Measurements from ENCODE around the gene ZFP92.

Gene ZFP92

DNA sequence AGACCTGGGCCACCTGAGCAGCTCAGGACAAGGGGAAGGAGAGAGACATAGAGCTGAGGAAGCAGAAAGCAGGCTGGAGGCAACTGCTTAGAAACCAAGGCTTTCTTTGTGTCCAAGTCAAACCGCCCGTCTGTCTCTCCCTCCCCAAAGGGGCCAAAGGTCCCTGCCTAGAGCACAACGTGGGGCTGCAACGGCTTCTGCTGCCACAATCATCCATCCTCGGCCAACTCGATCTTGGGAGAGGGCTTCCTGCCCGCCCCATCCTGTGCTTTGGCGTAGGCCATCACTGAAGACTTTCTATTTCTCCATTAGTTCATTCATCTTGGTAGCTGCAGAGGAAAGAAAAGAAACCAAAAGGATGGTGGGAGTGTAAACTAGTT lies 36.3 kb downstream of the ZFP92 start:
- TF ChIP-seq PAX5 (IDR thresholded peaks at IDR 0.05; ENCODE audit: insufficient read depth, low read length, severe bottlenecking), result no peak
- TF ChIP-seq TAF1 (IDR thresholded peaks at IDR 0.05; ENCODE audit: low read depth, low read length), result no peak
- no peak for TF ChIP-seq SPI1 (IDR thresholded peaks at IDR 0.05; ENCODE audit: low read depth, low read length)
- no peak for TF ChIP-seq POLR2AphosphoS5 (IDR thresholded peaks at IDR 0.05; ENCODE audit: low read depth, low read length)
- TF ChIP-seq POU2F2 (IDR thresholded peaks at IDR 0.05; ENCODE audit: low read depth, low read length), result no peak
- no peak for TF ChIP-seq POLR2A (IDR thresholded peaks at IDR 0.05; ENCODE audit: low read depth, low read length)
- DNase-seq (ENCODE audit: insufficient read length, low spot score) (no peak), FAIRE-seq (no peak)

DNA sequence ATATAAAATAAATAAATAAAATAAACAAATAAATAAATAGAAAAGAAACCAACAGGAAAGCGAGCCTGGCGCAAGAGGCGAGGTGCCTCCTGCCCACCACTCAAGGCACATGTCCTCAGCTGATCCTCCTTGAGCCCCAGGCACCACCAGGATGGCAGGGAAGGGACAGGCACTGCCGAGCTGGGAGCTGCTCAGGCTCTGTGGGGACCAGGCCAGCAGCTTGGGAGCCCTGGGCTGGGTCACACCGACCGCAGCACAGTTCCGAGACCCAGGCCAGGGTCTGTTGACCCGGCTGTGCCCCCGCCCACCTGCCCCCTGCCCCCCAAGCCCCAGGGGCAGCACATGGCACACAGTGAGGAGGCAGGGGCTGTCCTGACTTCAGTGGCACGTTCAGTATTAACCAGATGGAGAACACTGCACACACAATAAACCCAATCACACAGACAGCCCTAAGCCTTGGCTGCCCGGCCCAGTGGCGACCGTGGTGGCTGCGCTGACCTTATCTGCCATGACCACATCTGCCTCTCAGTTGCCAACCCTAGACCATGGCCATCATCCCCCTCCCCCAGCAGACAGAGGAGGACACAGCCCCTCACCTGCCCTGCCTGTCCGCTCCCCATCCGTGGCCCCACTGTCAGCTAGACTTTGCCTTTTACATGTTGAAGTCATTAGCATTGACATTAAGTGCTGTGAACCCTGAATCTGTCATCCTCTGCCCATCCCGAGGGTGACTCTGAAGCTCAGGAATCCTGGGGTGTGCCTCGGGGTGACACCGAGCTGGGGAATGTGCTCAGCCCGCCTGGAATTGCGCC lies 37.5 kb downstream of the ZFP92 start:
- DNase-seq (ENCODE audit: insufficient read length, low spot score) (no peak), FAIRE-seq (no peak)
- no peak for TF ChIP-seq POLR2A (IDR thresholded peaks at IDR 0.05; ENCODE audit: low read depth, low read length)
- no peak for TF ChIP-seq POU2F2 (IDR thresholded peaks at IDR 0.05; ENCODE audit: low read depth, low read length)
- no peak for TF ChIP-seq TAF1 (IDR thresholded peaks at IDR 0.05; ENCODE audit: low read depth, low read length)
- TF ChIP-seq POLR2AphosphoS5 (IDR thresholded peaks at IDR 0.05; ENCODE audit: low read depth, low read length), result no peak
- no peak for TF ChIP-seq SPI1 (IDR thresholded peaks at IDR 0.05; ENCODE audit: low read depth, low read length)
- no peak for TF ChIP-seq PAX5 (IDR thresholded peaks at IDR 0.05; ENCODE audit: insufficient read depth, low read length, severe bottlenecking)

DNA sequence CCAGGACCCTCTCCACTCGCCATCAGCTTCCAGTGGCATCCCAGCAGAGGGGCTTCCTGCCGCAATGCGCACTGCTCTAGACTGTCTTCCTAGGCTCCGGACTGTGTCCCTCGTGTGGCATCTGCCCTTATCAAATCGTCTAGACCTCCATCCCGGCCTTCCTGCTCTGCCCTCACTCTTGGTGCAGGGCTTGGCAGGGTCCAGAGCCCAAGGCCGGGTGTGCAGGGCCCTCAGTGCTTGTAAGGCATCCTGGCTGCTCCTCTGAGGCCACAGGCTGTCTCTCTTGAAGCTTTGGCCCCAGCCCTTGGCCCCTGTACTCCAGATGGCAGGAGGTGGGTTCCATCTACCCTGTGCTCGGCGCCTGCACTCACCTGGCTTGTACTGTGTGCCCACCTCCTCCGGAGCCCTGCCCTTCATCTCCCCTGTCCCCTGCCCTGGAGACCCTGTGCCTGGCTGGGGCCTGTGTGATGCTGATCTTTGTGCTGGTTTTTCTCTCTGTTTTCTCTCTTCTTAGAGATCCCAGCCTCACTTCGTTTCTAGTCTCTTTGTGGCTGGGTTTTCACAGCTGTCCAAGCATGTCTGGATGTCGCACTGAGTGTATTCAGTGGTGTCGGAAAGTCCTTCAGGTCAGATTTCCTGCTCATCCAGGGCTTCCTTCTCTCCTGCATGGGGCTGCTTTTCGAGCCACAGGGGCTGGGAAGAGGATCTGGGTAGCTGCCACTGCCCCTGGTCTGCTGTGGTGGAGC lies 38.3 kb downstream of the ZFP92 start:
- DNase-seq (ENCODE audit: insufficient read length, low spot score) (no peak), FAIRE-seq (no peak)
- TF ChIP-seq POLR2AphosphoS5 (IDR thresholded peaks at IDR 0.05; ENCODE audit: low read depth, low read length) (no peak), SPI1 (IDR thresholded peaks at IDR 0.05; ENCODE audit: low read depth, low read length) (no peak), TAF1 (IDR thresholded peaks at IDR 0.05; ENCODE audit: low read depth, low read length) (no peak), PAX5 (IDR thresholded peaks at IDR 0.05; ENCODE audit: insufficient read depth, low read length, severe bottlenecking) (no peak), POLR2A (IDR thresholded peaks at IDR 0.05; ENCODE audit: low read depth, low read length) (no peak), POU2F2 (IDR thresholded peaks at IDR 0.05; ENCODE audit: low read depth, low read length) (no peak)

DNA sequence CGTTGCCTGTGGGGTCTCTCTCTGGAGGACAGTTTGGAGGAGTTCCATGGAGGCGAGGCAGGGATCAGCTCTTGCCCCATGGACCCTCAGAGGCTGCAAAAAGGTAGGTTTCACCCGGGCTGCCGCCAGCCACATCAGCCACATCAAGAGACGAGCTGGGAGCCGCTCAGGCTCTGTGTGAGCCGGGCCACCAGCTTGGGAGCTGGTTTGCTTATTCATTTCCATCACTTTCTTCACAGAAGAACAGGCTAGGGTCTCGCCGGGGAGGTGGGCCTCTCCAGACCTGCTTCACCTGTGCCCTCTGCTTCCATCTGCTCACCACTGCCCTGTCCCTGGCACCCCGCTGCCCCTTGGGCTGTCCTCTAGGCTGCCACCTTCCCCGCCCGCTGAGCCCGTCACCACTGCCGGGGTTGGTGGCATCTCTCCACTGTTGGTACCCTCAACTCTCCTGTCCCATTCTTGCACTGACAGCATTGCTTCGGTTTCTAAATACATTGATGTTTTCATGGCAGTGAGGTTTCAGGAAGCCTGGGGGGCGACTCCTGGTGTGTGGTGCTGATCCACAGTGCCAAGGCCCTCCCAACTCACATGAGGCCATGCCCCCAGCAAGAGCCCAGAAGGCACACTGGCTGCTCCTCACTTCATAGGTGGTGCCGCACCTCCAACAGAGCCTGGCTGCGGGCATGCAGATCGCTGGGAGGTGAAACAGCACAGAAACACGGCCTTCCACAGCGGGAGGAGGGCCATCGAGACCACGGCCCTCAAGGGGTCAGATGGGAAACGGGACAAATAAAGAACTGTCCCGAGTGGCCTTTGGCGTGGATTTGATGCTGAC lies 39.1 kb downstream of the ZFP92 start:
- FAIRE-seq (no peak), DNase-seq (ENCODE audit: insufficient read length, low spot score) (no peak)
- TF ChIP-seq POLR2A (IDR thresholded peaks at IDR 0.05; ENCODE audit: low read depth, low read length), result no peak
- TF ChIP-seq POU2F2 (IDR thresholded peaks at IDR 0.05; ENCODE audit: low read depth, low read length), result no peak
- no peak for TF ChIP-seq SPI1 (IDR thresholded peaks at IDR 0.05; ENCODE audit: low read depth, low read length)
- no peak for TF ChIP-seq TAF1 (IDR thresholded peaks at IDR 0.05; ENCODE audit: low read depth, low read length)
- no peak for TF ChIP-seq POLR2AphosphoS5 (IDR thresholded peaks at IDR 0.05; ENCODE audit: low read depth, low read length)
- TF ChIP-seq PAX5 (IDR thresholded peaks at IDR 0.05; ENCODE audit: insufficient read depth, low read length, severe bottlenecking), result no peak

DNA sequence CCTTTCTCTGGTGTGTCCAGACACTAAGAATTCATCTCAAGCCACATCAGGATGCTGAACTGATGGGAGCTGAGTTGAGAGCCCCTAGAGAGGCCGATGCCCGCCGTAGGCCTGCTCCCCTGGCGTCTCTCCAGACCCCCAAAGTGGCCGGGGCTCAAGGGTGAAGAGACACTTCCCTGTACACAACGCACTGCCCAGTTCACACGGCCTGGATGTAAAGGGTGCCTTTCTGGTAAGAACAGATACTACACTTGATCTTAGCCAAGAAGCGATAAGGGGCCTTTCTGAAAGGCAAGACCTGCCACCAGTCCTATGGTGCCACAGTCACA lies 39.6 kb downstream of the ZFP92 start:
- FAIRE-seq (no peak), DNase-seq (ENCODE audit: insufficient read length, low spot score) (no peak)
- TF ChIP-seq PAX5 (IDR thresholded peaks at IDR 0.05; ENCODE audit: insufficient read depth, low read length, severe bottlenecking) (no peak), POLR2AphosphoS5 (IDR thresholded peaks at IDR 0.05; ENCODE audit: low read depth, low read length) (no peak), POU2F2 (IDR thresholded peaks at IDR 0.05; ENCODE audit: low read depth, low read length) (no peak), POLR2A (IDR thresholded peaks at IDR 0.05; ENCODE audit: low read depth, low read length) (no peak), TAF1 (IDR thresholded peaks at IDR 0.05; ENCODE audit: low read depth, low read length) (no peak), SPI1 (IDR thresholded peaks at IDR 0.05; ENCODE audit: low read depth, low read length) (no peak)

DNA sequence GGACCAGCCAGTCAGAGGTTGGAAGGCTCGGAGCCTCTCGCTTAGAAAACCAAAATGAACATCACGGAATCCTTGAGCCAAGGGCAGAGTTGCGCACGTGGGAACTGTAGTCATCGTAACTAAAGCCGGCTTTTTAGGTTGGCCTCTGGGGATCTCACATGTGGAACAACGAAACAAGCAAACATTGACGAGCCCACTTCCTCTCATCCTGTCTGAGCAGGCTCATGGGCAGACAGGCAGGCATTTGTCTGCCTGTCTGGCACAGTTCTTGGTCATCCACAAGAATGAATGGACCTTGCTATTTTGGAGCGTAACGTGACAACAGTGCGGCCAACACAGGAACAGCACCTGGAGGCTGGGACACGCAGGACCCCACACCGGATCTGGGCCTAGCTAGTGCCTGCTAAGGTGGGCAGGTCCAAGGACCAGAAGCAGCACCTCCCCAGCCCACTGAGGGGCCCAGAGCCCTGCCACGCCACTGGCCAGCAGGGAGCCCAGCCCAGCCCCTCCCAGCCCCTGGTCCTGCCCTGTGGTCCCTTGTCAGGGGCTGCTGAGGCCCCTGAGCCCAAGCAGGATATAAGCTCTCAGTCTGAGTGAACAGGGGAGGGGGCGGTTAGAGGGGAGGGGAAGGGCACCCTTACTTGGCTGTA lies 43.8 kb downstream of the ZFP92 start:
- FAIRE-seq (no peak), DNase-seq (ENCODE audit: insufficient read length, low spot score) (no peak)
- no peak for TF ChIP-seq POLR2AphosphoS5 (IDR thresholded peaks at IDR 0.05; ENCODE audit: low read depth, low read length)
- TF ChIP-seq TAF1 (IDR thresholded peaks at IDR 0.05; ENCODE audit: low read depth, low read length), result no peak
- no peak for TF ChIP-seq PAX5 (IDR thresholded peaks at IDR 0.05; ENCODE audit: insufficient read depth, low read length, severe bottlenecking)
- TF ChIP-seq POU2F2 (IDR thresholded peaks at IDR 0.05; ENCODE audit: low read depth, low read length), result no peak
- TF ChIP-seq SPI1 (IDR thresholded peaks at IDR 0.05; ENCODE audit: low read depth, low read length), result no peak
- TF ChIP-seq POLR2A (IDR thresholded peaks at IDR 0.05; ENCODE audit: low read depth, low read length), result no peak

DNA sequence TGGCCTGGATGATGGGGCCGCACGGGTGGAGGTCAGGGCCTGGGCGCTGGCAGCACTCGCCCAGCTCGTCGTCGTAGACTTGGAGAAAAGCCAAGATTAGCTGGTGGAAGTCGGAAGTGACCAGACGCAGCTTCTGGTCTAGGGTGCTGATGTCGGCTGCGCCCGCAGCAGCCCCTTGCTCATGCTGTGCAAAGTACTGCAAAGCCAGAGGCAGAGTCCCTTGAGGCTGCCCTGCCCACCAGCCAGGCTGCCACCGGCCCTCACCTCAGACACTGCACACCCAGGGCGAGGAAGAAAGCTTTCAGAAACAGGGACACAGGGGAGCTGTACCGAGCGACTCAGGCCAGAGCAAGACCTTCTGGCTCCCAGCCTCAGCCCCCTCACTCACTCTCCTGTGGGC lies 44.3 kb downstream of the ZFP92 start:
- DNase-seq (ENCODE audit: insufficient read length, low spot score), result no peak
- TF ChIP-seq TAF1 (IDR thresholded peaks at IDR 0.05; ENCODE audit: low read depth, low read length) (no peak), POU2F2 (IDR thresholded peaks at IDR 0.05; ENCODE audit: low read depth, low read length) (no peak), POLR2AphosphoS5 (IDR thresholded peaks at IDR 0.05; ENCODE audit: low read depth, low read length) (no peak), PAX5 (IDR thresholded peaks at IDR 0.05; ENCODE audit: insufficient read depth, low read length, severe bottlenecking) (no peak), POLR2A (IDR thresholded peaks at IDR 0.05; ENCODE audit: low read depth, low read length) (no peak), SPI1 (IDR thresholded peaks at IDR 0.05; ENCODE audit: low read depth, low read length) (no peak)
- no peak for FAIRE-seq

DNA sequence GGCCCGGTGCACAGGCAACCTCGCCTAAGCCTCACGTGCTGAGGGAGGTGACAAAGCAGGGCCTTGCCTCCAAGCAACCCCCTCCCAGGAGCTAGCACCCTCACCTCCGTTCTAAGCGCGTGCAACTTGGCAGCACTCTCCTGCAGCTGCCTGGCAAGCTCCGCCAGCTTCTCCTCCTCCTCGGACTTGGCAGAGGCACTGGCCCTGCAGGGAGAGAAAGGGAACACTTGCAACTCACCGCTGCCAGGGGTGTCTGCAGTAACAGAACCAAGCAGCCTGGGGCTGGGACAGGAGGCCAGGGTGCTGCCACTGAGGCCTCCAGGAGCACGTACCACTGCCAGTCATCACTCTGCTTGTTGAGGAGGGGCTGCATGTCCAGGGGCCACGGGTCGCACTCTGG lies 44.9 kb downstream of the ZFP92 start:
- no peak for FAIRE-seq

More for the DNA sequence above, 44.9 kb downstream of the ZFP92 start:
- no peak for DNase-seq (ENCODE audit: insufficient read length, low spot score)
- no peak for TF ChIP-seq PAX5 (IDR thresholded peaks at IDR 0.05; ENCODE audit: insufficient read depth, low read length, severe bottlenecking)
- TF ChIP-seq POLR2A (IDR thresholded peaks at IDR 0.05; ENCODE audit: low read depth, low read length), result no peak
- TF ChIP-seq SPI1 (IDR thresholded peaks at IDR 0.05; ENCODE audit: low read depth, low read length), result no peak
- TF ChIP-seq POU2F2 (IDR thresholded peaks at IDR 0.05; ENCODE audit: low read depth, low read length), result no peak
- no peak for TF ChIP-seq POLR2AphosphoS5 (IDR thresholded peaks at IDR 0.05; ENCODE audit: low read depth, low read length)
- TF ChIP-seq TAF1 (IDR thresholded peaks at IDR 0.05; ENCODE audit: low read depth, low read length), result no peak
